Activated CD4-positive, alpha-beta T cell treated with anti-CD3 and anti-CD28 coated beads, Interleukin-2, Interleukin-6, amounts not matched to agents 100 ng/mL and 50 ng/mL, durations not matched to agents 16 hours and 8 hours (primary cell): ENCODE data around the gene ACTR10.
"Not testable (repeated sequence)": the region's sequence is repeated elsewhere in the genome, so short reads cannot be mapped to it uniquely, and the experiment has no call there.

Experiments
- DNase-seq: peaks from one replicate; pipeline ENCODE4 v3.0.0-alpha.2; 2020

ACTR10 gene

DNA sequence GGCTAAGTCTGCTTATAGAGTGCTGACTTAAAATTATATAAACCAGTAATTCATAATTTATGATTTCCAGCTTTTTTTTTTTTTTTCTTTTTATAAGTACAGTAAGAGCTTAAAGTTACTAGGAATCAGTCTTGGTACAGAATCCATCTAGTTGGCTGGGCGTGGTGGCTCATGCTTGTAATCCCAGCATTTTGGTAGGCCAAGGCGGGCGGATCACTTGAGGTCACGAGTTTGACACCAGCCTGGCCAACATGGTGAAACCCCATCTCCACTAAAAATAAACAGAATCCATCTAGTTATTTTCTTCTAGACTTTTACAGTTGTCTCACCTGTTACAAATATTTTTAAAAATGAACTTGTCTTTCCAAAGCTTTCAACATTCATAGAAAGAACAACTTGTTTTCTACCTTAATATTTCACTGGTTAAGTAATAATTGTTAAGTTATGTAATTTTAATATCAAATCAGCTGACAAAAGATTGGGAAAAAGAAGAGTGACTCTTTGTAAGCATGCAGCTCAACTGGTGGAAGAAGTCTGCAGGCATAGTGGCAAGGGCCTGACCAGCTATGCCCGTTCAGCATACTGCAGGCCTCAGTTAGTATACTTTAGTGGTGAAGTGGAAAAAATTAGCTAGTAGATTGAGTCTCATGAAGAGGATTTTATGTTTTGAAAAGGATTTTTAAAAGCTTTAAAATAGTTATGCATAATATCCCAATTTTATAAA is 27.3 kb downstream of the ACTR10 start:
- no peak for DNase-seq

DNA sequence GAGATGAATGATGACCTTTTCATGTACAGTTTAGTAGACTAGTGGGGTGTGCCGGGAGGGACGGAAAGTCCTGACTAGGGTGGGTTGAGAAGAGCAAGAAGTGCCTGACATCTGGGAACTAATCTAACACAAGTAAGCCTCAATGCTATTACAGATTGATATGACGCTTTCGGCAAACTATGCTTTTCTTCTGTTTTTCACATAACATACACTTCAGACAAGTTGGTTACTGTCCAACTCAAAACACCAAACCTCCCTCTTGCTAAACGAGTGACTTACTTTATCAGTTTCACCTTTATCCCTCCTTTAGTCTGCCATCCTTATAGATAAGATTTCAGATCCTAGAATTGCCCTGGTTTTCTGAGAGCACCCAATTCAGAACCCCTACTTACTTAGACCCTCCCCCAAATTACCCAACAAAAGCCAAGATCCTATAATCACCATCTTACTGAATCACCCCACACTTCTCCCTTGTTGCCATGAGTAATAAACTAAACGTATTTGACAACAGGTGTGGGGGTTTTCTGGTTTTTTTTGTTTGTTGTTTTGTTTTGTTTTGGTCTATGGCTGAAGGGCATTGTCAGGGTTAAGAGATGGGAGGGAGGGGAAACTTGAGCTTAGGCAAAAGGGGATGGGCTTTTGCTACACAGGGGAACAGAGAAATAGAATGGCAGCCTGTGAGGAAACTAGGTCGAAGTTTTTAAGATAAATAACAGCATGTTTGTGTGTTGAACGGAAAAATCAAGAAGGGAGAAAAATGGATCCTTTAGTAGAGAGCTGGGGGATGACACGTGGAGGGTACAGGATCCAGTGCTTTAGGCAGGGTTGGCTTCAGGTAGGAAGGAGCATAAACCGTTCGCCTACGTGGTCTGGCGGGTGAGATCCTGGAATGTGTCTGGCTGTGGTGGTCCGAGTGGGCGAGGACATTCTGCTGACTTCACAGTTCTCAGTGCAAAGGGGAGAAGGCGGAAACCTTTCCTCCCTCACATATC is 38.6 kb downstream of the ACTR10 start:
- DNase-seq = no peak

DNA sequence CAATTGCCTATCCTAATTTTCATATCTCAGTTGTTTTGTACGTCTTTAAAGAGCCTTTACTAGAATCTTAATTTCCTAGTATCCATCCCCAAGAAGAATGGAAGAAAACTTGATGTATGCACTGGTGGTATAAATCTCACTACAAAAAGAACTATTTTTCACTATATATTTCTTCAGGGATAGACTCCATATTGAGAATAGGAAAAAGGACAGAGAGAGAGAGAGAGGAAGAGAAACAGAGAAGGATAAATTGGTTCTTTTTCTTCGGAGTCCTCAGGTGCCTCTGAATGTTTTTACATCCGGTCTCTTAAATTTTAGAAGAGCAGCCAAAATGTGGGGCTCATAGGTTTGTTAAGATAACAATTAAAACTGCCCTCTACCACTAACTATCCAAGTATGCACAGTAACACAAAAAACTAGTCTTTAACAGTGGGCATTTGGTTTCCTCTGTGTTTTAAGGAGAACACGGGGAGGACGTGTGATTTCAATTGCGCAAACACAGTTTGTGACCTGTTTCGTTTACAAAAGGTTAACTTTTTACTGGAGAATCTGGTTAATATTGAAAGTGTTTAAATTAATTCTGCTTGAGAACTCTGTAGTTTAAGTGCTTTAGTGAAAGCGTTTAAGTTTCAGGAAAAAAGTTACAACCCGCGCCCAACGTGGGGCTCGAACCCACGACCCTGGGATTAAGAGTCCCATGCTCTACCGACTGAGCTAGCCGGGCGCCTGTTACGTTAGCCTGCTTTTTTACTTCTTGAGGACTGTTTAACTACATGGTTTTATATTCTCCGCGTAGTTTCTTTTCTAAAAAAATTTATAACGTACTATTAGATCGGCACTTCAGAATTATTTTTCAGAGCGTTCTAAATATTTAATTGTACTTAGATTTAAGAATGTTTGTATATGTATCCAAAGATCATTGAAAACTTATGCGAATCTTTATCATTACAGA is 39.6 kb downstream of the ACTR10 start:
- DNase-seq = peak; percentile 85

DNA sequence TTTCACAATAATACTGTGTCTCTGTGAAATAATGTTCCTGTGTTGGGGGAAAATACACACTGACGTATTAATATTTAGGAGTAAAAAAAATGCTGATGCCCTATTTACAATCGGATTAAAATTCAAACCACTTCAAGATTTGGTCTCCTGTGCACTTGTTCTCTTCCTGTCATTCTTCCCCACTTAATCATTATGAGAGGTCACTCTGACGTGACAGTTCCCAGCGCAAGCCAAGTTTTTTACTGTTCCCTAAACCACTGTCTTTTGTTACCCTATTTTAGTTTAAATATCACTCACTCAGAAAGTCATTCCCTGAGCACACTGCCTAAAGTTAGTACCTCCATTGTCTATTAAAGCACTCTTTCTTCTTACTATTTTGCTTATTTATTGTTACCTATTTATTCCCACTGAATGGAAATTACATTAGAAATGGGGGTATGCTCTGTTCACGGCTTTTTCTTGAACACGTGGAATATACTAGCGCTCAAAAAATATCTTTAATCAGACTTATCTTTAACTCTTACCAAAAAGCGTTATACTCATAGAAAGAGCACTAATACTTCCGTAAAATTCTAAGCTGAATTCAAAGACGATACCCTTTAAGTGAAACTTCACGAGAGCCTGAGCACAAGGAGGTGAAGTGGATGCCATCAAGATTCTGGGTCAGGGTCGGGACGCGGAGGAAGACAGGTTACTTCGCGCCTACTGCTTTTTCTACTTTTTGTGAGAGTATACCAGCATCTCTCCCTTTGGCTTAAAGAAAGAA is 44.0 kb downstream of the ACTR10 start:
- peak; percentile 33 for DNase-seq

DNA sequence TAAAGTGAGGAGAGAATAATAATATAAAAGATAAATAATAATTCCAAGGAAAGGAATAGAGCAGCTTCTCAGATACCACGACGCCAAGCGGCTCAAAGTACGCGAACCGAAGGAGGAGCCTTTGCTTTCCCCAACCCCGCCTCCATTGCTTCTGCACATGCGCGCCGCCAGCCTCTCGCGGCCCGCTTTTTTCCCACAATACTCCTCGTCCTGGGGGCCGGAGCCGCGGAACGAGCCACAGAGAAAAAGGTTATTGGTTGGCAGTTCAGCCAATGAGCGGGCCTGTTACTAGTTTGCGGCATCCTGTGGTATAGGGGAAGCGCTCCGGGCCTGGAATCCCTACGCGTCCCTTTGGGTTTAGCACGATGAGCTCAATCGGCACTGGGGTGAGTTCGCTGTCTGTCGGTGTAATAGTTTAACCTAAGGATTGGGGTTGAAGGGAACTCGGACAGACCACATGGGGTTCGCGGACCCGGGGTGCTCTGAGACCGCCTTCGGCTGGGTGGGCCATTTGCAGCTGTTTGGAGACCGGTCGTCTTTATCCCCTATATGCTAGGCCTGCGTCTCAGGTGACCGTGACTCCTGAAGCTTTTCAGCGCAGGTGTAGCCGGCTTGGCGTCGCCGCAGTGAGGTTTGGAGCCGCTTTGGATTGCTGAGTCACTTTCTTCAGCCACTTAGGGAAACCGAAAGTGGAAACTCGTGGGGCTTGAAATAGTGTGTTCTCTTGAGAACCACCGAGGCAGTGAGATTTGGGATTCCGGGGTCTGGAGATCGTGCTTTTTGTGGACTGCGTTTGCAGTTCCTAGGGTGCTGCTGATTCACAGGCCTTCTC is 44.8 kb downstream of the ACTR10 start, which contains the start of gene PSMA3:
Gene PSMA3 (plus strand): TSS at position 288 of the 832 bp plus-strand sequence. CDS start 78 bp downstream, at position 366.
- peak; percentile 99 for DNase-seq

DNA sequence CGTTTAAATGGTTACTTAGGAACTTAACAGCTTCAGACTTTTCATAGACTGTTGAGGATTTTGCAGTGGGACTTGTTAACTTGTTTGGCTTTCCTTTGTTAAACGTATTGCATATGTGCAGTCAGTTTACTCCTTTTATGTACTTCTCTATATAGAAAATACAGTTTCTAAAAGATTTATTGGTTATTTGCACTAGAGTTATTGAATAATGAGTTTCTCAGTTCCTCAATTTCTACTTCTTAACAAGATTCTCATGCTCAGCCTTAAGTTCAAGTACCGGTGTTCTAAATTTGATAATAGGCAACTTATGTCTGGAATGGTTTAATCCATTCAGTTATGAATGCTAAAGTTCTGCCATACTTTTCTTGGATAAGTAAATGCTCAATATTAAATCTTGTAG is 45.6 kb downstream of the ACTR10 start:
- no peak for DNase-seq

DNA sequence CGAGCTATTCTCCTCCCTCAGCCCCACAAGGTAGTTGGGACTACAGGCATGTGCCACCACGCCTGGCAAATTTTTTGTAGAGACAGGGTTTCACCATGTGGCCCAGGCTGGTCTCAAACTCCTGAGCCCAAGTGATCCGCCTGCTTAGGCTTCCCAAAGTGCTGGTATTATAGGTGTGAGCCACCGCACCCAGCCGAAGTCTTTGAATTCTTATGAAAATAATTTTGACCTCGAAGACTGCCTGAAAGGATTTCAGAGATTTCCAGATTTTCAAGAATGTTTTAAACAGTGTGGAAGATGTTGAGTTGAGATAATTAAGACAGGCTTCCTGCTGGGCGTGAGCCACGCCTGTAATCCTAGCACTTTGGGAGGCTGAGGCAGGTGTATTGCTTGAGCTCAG is 49.7 kb downstream of the ACTR10 start:
- no peak for DNase-seq

DNA sequence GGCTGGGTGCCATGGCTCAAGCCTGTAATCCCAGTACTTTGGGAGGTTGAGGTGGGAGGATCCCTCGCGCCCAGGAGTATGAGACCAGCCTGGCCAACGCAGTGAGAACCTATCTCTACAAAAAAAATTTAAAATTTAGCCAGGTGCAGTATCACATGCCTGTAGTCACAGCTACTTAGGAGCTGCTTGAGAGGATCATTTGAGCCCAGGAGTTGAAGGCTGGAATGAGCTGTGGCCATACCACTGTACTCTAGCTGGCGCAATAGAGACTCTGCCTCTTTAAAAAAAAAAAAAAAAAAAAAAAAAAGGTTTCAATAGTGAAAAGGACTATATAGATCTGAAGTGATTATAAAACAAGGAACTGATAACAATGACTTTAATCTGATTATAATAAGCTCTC is 58.2 kb downstream of the ACTR10 start:
- no peak for DNase-seq

DNA sequence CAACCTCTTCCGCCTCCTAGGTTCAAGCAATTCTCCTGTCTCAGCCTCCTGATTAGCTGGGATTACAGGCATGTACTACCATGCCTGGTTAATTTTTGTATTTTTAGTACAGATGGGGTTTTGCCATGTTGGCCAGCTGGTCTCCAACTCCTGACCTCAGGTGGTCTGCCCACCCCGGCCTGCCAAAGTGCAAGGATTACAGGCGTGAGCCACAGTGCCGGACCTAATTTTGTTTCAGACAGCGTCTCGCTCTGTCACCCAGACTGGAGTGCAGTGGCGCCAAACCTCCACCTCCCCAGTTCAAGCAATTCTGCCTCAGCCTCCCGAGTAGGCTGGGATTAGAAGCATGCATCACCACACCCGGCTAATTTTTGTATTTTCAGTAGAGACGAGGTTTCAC is 62.1 kb downstream of the ACTR10 start:
- DNase-seq = not testable (repeated sequence)

DNA sequence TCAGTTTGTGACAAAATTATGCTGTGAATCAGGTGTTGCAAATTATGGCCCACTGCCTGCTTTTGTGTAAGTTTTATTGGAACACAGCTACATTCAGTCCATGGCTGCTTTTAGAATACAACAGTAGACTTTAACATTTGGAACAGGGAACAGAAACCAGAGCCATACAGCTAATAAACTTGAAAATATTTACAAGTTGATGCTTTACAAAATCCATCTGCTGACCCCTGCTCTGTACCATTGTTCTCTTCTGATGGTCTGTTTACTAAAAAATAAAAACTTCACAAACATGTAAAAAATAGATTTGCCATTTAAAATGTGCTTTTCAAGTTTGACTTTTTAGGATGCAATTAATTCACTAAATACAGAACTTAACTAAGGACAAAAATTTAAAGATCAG is 65.5 kb downstream of the ACTR10 start:
- no peak for DNase-seq

DNA sequence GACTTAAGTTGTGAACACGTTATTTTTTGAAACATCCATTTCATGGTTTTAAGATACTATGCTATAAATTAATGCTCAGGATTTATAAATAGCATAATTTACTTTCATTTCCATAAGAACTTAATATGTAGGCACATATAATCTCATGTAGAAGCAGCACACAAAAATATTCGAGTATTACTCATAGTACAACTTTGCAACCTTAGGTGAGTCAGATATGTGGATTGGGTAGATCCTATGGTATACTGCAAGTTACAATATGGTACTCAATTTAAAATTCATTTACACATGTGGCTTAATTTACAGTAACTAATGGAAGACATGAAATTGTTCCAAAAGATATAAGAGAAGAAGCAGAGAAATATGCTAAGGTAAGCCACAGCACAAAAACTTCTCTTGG is 70.7 kb downstream of the ACTR10 start:
- peak; percentile 15 for DNase-seq

DNA sequence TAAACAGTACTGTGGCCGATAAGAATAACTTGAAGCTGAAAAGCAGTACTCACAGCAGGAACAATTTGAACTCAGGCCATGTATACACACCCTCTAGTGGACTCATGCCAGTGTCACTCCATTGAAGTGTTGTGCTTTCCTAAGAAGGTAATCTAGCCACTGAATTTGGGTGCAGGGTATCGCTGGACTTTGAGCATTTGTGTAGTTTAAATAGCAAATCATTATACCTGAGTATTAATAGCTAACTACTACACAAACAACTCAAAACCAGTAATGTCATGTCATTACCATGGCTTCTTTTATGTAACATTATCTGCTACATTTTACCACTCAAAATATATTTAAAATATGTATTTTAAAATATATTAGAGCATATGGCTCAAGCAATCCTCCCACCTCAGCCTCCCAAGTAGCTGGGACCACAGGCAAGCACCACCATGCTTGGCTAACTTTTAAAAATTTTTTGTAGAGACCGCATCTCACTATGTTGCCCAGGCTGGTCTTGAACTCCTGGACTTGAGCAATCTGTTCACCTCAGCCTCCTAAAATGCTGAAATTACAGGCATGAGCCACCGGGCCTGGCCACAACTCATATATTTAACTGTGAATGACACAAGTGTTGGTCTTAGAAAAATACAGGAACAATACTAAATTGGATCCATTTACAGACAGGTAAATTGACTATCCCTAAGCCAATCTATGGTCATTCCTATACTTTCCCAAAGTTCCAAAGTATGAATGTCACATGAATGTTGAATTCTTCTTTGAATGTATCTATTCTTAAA is 72.8 kb downstream of the ACTR10 start:
- no peak for DNase-seq

DNA sequence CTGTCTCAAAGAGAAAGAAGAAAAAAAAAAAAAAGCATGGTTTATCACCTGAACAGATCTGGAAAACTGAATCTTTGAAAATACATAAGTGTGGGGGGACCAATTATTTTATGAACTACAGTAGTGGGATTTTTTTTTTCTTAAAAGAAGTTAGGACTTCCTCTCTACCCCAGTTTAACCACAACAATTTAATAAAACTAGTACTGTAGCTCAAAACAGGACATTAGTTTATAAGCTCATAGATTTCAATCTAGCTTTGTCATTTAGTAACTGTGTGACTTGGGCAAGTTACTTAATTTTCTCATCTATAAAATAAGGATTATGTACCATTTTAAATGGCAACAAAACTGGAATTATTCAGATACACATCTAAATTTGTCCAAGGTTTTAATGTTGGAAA is 74.9 kb downstream of the ACTR10 start:
- DNase-seq = no peak

DNA sequence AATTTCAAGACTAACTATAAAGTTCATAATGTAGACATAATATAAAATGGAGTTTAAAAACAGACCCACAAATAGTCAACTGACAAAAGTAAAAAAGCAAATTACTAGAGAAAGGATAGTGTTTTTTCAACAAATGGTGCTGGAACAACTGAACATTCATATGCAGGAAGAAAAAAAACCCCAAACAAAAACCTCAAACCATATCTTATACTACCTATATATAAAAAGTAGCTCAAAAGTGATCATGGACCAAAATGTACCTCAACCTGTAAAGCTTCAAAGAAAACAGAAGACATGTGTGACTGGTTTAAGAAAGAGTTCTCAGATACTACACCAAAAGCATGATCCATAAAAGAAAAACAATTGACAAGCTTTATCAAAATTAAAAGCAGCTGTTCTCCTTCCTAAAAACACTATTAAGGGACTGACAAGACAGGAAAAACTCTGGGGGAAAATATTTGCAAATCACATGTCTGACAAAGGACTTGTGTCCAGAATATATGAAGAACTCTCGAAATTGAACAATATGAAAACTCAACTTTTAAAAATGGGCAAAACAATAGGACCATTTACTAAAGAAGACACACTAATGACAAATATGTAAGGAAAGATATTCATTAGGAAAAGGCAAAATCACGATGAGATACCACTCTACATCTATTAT is 75.7 kb downstream of the ACTR10 start:
- no peak for DNase-seq

DNA sequence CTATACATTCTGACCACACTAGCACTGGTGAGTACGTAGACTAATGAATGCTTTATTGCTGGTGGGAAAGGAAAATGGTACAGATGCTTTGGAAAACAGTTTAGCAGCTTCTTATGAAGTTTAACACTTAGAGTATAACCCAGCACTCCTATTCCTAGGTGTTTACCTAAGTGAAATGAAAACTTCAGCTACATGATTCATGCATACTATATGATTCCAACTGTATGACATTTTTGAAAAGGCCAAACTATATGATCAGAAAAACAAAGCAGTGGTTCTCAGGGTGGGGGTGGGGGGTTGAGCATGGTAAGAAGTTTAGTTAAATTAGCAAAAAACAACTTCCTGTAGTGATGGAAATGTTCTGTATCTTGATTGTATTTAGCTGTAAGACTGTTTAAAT is 76.3 kb downstream of the ACTR10 start:
- DNase-seq = no peak

DNA sequence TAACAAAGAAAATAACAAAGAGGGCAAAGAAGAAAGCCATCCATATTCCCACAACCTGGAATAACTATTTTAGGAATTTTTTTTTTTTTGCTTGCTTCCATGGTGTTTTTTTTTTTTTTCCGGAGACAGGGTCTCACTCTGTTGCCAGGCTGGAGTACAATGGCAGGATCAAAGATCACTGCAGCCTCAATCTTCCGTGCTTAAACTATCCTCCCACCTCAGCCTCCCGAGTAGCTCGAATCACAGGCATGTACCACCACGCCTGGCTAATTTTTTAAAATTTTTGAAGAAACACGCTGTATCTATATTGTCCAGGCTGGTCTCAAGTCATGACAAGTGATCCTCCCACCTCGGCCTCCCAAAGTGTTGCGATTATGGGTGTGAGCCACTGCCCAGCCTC is 78.2 kb downstream of the ACTR10 start:
- DNase-seq = no peak

DNA sequence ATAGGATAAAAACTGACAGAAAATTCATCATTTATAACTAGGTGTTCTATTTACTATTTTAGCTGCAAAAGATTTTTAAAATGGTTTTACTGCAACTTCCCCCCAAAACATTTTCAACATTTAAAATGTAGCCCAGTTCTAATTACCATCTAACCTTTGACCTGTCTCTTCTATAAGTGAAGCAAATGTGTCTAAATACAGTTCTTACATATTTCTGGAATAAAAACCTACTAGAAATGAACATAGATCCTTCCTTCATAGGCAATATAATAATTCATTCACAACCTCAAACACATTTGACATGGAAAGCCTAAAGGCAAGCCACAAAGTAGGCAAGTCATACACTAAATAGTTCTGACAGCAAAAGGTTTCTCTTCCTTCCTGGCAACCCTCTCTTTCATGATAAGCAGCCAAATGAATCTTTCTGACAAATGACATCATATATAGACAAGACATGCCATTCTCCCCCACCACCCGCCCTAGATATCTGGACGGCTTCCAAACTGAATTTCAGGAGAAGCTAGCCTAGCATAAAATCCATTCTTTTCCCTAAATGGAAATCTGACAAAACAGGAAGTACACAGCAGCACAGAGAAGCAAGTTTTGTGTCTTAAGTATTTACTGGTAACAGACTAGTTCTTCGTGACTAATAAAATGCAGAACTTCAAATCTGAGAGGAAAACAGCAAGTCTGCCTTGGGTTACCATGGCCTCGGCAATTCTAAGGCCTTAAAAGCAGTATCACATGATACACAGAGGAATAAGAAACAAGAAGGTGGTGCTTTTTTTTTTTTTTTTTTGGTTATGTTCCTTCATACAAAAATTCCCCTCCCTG is 81.2 kb downstream of the ACTR10 start:
- peak; percentile 51 for DNase-seq

DNA sequence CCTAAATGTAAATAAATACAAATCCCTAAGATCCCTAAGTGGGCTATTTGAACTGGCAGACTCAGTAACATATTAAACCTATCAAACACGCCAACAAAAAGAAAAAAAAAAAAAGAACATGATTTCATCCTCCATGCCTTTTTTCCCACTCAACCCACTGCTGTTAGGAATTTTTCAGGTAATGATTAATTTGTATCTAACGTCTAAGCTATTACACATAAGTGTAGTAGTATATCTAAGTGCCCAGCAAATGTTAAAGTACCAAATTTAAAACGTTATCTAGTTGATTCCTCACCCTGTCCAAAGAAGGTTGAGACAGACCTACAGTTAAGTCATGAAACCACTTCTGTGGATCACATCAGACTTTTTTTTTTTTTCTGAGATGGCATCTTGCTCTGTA is 82.0 kb downstream of the ACTR10 start:
- no peak for DNase-seq
